GM18867 (cell line): ENCODE measurements around the gene ACOX2.

ENCODE experiments used
- ATAC-seq: cut with Tn5 transposase; IDR thresholded peaks from one replicate; pipeline ENCODE4 v1.9.1; 2021; ENCODE audit warnings: mild to moderate bottlenecking, moderate library complexity; ENCODE audit not compliant: unreplicated experiment

Gene ACOX2

GRCh38 chr3:58536501-58537411 is at the start of gene ACOX2:
Gene ACOX2 (minus strand): TSS chr3:58537190. CDS start chr3:58535106, 2,084 bp downstream.
- ATAC-seq: no peak

GRCh38 chr3:58585994-58586393 is 49.0 kb upstream of the ACOX2 start:
- ATAC-seq: no peak

GRCh38 chr3:58585005-58585786 is 48.2 kb upstream of the ACOX2 start:
- ATAC-seq: peak; percentile 95

- no peak for ATAC-seq
These were observed 47.7 kb upstream of the ACOX2 start for GRCh38 chr3:58584690-58585004.

- ATAC-seq: no peak
These were observed 44.5 kb upstream of the ACOX2 start for GRCh38 chr3:58581328-58582091.

GRCh38 chr3:58580826-58581327 is 43.9 kb upstream of the ACOX2 start:
- ATAC-seq: no peak

- no peak for ATAC-seq
These were observed 41.9 kb upstream of the ACOX2 start for GRCh38 chr3:58578873-58579272.

GRCh38 chr3:58577269-58577821 is 40.4 kb upstream of the ACOX2 start, which contains the start of gene FAM107A:
Gene FAM107A (minus strand): TSS chr3:58577391. CDS start chr3:58569860, 7,531 bp downstream.
- no peak for ATAC-seq

GRCh38 chr3:58576716-58577115 is 39.7 kb upstream of the ACOX2 start:
- no peak for ATAC-seq

GRCh38 chr3:58575971-58576652 is 39.1 kb upstream of the ACOX2 start:
- ATAC-seq: no peak

GRCh38 chr3:58574682-58575081 is 37.7 kb upstream of the ACOX2 start:
- no peak for ATAC-seq

GRCh38 chr3:58574106-58574505 is 37.1 kb upstream of the ACOX2 start:
- no peak for ATAC-seq

GRCh38 chr3:58573640-58574039 is 36.6 kb upstream of the ACOX2 start:
- no peak for ATAC-seq

- no peak for ATAC-seq
These were observed 35.7 kb upstream of the ACOX2 start for GRCh38 chr3:58572634-58573230.

- no peak for ATAC-seq
These were observed 35.1 kb upstream of the ACOX2 start for GRCh38 chr3:58572013-58572633.

GRCh38 chr3:58570851-58571250 is 33.9 kb upstream of the ACOX2 start:
- no peak for ATAC-seq

GRCh38 chr3:58569287-58570001 is 32.5 kb upstream of the ACOX2 start:
- no peak for ATAC-seq

- ATAC-seq: peak; percentile 64
These were observed 31.7 kb upstream of the ACOX2 start for GRCh38 chr3:58568572-58569286.
